HG02759 (cell line): ENCODE results near the gene WNT5B.

Experiments used
- ATAC-seq: cut with Tn5 transposase; IDR thresholded peaks from one replicate; pipeline ENCODE4 v1.9.1; 2021; ENCODE audit warnings: mild to moderate bottlenecking, moderate library complexity; ENCODE audit not compliant: unreplicated experiment

Gene WNT5B

GRCh38 chr12:1628666-1629337, at the start of gene WNT5B:
Gene WNT5B (plus strand): TSS chr12:1629231. CDS start chr12:1631355, 2,124 bp downstream.
- no peak for ATAC-seq

- ATAC-seq, result no peak
Observed at GRCh38 chr12:1579651-1580435, 49.2 kb upstream of the WNT5B start.

- ATAC-seq, result no peak
Observed at GRCh38 chr12:1580526-1580925, 48.5 kb upstream of the WNT5B start.

GRCh38 chr12:1581973-1582708, 46.9 kb upstream of the WNT5B start:
- ATAC-seq, result no peak

- no peak for ATAC-seq
Observed at GRCh38 chr12:1582709-1583050, 46.4 kb upstream of the WNT5B start.

GRCh38 chr12:1583421-1584078, 45.5 kb upstream of the WNT5B start:
- ATAC-seq, result peak; percentile 56

- no peak for ATAC-seq
Observed at GRCh38 chr12:1584326-1584725, 44.7 kb upstream of the WNT5B start.

- no peak for ATAC-seq
Observed at GRCh38 chr12:1587927-1588574, 41.0 kb upstream of the WNT5B start.

- ATAC-seq, result no peak
Observed at GRCh38 chr12:1588575-1588947, 40.5 kb upstream of the WNT5B start.

GRCh38 chr12:1590221-1590979, 38.6 kb upstream of the WNT5B start:
- no peak for ATAC-seq

- ATAC-seq, result no peak
Observed at GRCh38 chr12:1591034-1591433, 38.0 kb upstream of the WNT5B start.

GRCh38 chr12:1591543-1591942, 37.5 kb upstream of the WNT5B start:
- ATAC-seq, result no peak

- no peak for ATAC-seq
Observed at GRCh38 chr12:1592444-1593173, 36.4 kb upstream of the WNT5B start.

- ATAC-seq, result peak; percentile 33
Observed at GRCh38 chr12:1593174-1594005, 35.6 kb upstream of the WNT5B start.

- no peak for ATAC-seq
Observed at GRCh38 chr12:1594006-1594260, 35.1 kb upstream of the WNT5B start.

GRCh38 chr12:1594261-1595025, 34.6 kb upstream of the WNT5B start, which contains the start of gene FBXL14:
Gene FBXL14 (minus strand): TSS chr12:1594581. CDS start chr12:1594066, 515 bp downstream.
- ATAC-seq, result peak; percentile 68

- no peak for ATAC-seq
Observed at GRCh38 chr12:1595026-1595561, 33.9 kb upstream of the WNT5B start.
